HFFc6 (cell line): Measurements from ENCODE around the gene HBS1L. TPM values are rescaled to one million over a fixed set of nuclear protein-coding genes. Genes with fewer than 3 reads are reported as not detected.

Source experiments
- DNase-seq: peaks from one replicate; pipeline ENCODE4 v3.0.0-alpha.2; 2018
- H3K27ac Mint-ChIP-seq: 2 replicates; pipeline ENCODE4 v1.8.0; 2020; ENCODE audit warnings: mild to moderate bottlenecking, mixed read lengths
- H3K27me3 Mint-ChIP-seq: 2 replicates; pipeline ENCODE4 v1.8.0; 2021; ENCODE audit warnings: mild to moderate bottlenecking, moderate library complexity, mixed read lengths; ENCODE audit not compliant: insufficient read depth
- H3K36me3 Mint-ChIP-seq: 2 replicates; pipeline ENCODE4 v1.8.0; 2021; ENCODE audit warnings: low read depth, mixed read lengths
- H3K4me1 Mint-ChIP-seq: 2 replicates; pipeline ENCODE4 v1.8.0; 2020; ENCODE audit warnings: low read depth, mixed read lengths
- H3K4me3 Mint-ChIP-seq: 2 replicates; pipeline ENCODE4 v1.8.0; 2020; ENCODE audit warnings: mild to moderate bottlenecking, moderate library complexity, mixed read lengths
- H3K9me3 Mint-ChIP-seq: 2 replicates; pipeline ENCODE4 v1.8.0; 2020; ENCODE audit warnings: mild to moderate bottlenecking, mixed read lengths
- CTCF ChIP-seq: fragments of 200-600 bp; sonication (generic); IDR thresholded peaks from 2 replicates; pipeline ENCODE4 v1.5.0; 2021; ENCODE audit warnings: antibody characterized with exemption, mild to moderate bottlenecking
- total RNA-seq, 6 experiments: library from RNA; stranded (reverse); fragmentation: NEBNext Ultra II Directional; extraction: Animal tissue kit (Norgen Biotek cat#: 25700); gene quantifications; 2 replicates in 1 of 6; 3 replicates in 5 of 6; pipeline ENCODE4 v1.2.3, GENCODE V29; 2021

Gene HBS1L
- total RNA-seq, 6 experiments from 2014 or later = 100 to 123 (median 107) TPM

- peaks cover 14% of the 10 kb centered on the region for H3K27me3 Mint-ChIP-seq
- H3K36me3 Mint-ChIP-seq = no peaks in the 10 kb centered on the region
- no peaks in the 10 kb centered on the region for H3K4me1 Mint-ChIP-seq
- TF ChIP-seq CTCF = no peak
- no peak overlapping the region for H3K27ac Mint-ChIP-seq
- DNase-seq = no peak
- no peaks in the 10 kb centered on the region for H3K9me3 Mint-ChIP-seq
- no peak overlapping the region for H3K4me3 Mint-ChIP-seq
Measured at GRCh38 chr6:135073756-135074393, 19.3 kb upstream of the HBS1L start.

GRCh38 chr6:135073217-135073616, 18.6 kb upstream of the HBS1L start:
- Mint-ChIP-seq H3K36me3 (no peaks in the 10 kb centered on the region), H3K4me1 (no peaks in the 10 kb centered on the region), H3K27me3 (peaks cover 13% of the 10 kb centered on the region), H3K9me3 (no peaks in the 10 kb centered on the region), H3K27ac (no peak overlapping the region), H3K4me3 (no peak overlapping the region)
- TF ChIP-seq CTCF = no peak
- no peak for DNase-seq

- TF ChIP-seq CTCF = no peak
- Mint-ChIP-seq H3K27ac (no peak overlapping the region), H3K4me1 (no peaks in the 10 kb centered on the region), H3K9me3 (no peaks in the 10 kb centered on the region), H3K27me3 (peaks cover 9% of the 10 kb centered on the region), H3K36me3 (no peaks in the 10 kb centered on the region), H3K4me3 (no peak overlapping the region)
- DNase-seq = no peak
Measured at GRCh38 chr6:135072753-135073152, 18.1 kb upstream of the HBS1L start.

GRCh38 chr6:135071541-135071940, 16.9 kb upstream of the HBS1L start:
- H3K27ac Mint-ChIP-seq = no peak overlapping the region
- no peaks in the 10 kb centered on the region for H3K4me1 Mint-ChIP-seq
- H3K36me3 Mint-ChIP-seq = no peaks in the 10 kb centered on the region
- DNase-seq = no peak
- no peak overlapping the region for H3K4me3 Mint-ChIP-seq
- H3K9me3 Mint-ChIP-seq = no peaks in the 10 kb centered on the region
- TF ChIP-seq CTCF = no peak
- H3K27me3 Mint-ChIP-seq = peaks cover 5% of the 10 kb centered on the region

GRCh38 chr6:135067911-135068310, 13.3 kb upstream of the HBS1L start:
- TF ChIP-seq CTCF = no peak
- no peak overlapping the region for H3K4me3 Mint-ChIP-seq

More at GRCh38 chr6:135067911-135068310, 13.3 kb upstream of the HBS1L start:
- no peaks in the 10 kb centered on the region for H3K36me3 Mint-ChIP-seq
- H3K4me1 Mint-ChIP-seq = no peaks in the 10 kb centered on the region
- H3K27ac Mint-ChIP-seq = no peak overlapping the region
- peaks cover 16% of the 10 kb centered on the region for H3K27me3 Mint-ChIP-seq
- H3K9me3 Mint-ChIP-seq = no peaks in the 10 kb centered on the region
- DNase-seq = no peak
